Inferior parietal cortex (tissue), 1 donor: Measurements from ENCODE around the gene WBP2.

Experiments
- DNase-seq: peaks from one replicate; pipeline ENCODE4 v3.0.0-alpha.2; 2016; ENCODE audit errors: extremely low spot score

WBP2 gene

DNA sequence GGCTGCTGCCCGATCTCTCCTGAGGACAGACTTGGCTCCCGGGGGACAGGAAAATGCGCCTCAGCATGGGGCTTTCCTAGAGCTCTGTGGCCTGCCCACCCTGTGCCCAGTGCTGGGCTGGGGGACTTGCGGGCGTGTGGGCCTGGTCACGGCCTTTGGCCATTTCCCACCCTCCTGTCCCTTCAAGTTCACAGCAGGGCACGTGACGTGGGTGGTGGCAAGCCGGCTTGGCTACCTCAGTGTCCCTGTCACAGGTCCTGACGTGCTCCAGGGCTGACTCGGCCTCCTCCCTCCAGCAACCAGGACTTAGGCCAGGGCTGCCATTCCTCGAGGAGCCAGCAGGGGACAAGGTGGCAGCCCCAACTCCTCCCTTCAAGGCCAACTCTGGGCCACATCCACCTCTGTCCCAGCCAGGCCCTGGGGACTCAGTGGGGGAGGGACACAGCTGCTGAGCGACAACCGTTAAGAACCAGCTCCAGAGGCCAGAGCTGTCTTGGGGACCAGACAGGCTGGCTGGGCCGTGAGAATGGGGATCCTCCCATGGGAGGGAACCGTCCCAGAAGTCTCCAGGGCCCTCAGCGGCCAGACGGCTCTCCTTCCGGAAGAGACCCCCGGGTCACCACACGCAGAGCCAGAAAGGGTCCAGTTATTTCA is 9.9 kb downstream of the WBP2 start:
- DNase-seq: no peak

DNA sequence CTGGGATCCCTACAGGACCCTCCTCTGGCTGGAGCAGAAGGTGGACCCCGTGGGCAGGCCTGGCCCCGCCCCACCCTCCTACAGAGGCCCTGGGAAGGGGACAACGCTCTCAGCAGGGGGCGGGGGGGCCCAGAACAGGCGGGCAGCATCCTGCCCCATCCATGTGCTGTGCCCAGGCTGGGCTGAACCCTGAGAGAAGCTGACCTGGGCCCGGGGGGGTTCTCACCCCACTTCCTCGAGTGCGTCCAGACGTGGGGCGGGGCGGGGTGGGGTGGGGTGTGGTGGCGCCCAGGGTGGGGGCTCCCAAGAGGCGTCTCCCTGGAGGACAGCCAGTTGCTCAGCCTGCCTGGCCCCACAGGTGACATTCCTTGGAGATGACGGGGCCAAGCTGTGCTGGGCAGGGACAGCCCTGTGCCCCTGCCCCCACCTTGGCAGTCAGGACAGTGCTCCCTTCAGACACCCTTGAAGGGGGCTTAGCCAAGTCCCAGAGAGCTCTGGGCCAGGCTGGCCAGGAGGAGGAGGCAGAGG is 10.5 kb downstream of the WBP2 start:
- no peak for DNase-seq

DNA sequence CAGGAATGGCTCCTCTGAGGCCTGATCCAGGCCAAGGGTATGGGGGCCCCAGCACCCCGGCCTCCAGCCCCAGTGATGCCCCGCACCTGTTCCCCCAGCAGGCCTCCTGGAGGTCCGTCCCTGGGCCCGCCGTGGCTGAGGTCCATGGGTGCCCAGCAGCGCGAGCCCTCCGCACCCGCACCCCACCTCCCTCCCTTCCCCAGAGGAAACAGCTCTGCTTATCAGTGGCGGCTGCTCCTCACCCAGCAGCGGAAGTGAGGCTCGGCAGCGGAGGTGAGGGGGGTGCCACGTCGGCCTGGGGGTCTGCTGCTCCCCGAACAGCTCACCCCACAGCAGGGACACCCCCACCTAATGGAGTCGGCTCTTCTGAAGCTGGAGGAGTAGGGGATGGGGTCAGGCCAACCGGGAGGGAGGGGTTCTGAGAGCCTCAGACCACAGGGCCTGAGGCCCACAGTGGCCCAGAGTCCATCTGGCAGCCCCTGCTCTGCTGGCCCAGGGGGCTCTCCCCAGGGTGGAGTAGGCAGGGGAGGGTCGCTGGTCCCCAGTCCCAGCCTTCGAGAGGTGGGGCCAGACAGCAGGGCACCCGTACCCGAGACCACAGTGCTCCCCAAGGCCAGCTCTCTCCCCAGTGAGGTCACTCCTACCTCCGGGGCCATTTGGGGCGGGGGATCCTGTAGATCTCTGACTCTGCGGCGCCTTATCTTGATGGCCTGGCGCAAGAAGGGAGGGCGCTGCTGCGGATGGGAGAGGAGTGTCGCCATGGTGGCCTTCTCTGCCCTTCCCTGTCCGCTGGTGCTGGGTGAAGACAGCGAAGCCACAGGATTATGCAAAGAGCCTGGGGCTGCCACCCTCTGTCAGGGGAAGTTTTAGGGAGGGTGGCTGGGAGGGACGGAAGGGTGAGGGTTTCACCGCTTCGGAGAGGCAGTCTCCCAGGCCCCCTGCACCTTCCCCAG is 11.3 kb downstream of the WBP2 start, which contains the start of gene UNC13D:
UNC13D (minus strand) TSS at position 828 of the 953 bp plus-strand sequence; CDS start at position 761, 67 bp downstream.
- no peak for DNase-seq

DNA sequence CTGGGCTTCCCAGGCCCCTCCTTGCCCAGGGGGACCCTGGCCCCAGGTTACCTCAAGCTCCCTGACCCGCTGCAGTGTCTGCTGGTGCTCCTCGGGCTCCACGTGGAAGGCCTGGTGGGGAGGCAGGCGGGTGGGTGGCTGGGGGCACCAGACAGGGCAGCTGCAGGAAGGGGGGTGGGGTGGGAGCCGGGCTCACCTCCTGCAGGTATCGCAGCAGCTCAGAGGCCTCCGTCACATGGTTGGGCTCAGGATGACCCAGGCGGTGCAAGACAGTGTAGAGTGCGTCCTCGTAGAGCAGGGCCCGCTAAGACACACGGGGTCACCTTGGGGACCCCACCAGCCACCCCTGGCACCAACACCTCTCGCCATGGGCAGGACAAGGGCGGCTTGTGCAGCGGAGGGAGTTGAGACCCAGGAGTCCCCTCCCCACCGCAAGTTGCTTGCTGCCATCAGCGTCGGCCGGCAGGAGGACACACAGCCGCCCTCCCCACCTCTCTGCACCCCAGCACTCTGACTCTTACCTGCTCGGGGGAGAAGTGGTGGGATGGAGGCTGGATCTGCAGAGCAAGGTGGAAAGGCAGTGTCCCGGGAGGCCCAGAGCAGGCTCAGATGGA is 12.1 kb downstream of the WBP2 start:
- DNase-seq: no peak

DNA sequence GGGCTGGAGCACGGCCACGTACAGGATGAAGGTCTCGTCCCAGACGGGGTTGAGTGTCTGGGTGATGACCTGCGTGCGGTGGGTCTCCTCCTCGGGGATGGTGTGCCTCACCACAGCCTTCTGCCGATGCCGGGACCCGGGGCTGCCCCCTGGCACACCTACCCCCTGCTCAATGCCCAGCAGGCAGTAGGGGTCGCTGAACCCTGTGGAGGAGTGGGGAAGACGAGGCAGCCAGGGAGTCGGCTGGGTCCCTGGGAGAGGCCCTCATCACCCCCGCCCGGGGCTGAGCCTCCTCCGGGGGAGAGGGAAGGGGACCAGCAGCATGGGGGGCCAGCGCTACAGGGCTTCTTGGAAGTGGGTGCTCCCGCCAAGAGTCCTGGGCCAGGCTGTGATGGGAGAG is 12.7 kb downstream of the WBP2 start:
- no peak for DNase-seq

DNA sequence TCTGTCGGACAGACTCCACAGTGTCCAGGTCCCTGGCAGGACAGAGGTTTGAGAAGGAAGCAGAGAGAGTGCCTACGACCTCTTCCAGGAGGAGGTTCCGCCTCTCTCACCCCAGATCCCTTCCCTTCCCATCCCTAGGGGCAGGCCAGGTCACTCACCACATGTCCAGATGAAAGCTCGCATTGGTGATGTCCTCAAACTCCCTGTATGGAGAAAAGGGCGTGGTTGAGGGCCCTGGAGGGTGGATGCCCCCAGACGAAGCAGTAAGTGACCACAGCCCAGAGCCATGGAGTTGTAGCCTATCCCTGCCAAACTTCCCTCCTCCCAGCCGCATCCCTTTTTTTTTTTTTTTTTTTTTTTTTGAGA is 14.4 kb downstream of the WBP2 start:
- DNase-seq: no peak

DNA sequence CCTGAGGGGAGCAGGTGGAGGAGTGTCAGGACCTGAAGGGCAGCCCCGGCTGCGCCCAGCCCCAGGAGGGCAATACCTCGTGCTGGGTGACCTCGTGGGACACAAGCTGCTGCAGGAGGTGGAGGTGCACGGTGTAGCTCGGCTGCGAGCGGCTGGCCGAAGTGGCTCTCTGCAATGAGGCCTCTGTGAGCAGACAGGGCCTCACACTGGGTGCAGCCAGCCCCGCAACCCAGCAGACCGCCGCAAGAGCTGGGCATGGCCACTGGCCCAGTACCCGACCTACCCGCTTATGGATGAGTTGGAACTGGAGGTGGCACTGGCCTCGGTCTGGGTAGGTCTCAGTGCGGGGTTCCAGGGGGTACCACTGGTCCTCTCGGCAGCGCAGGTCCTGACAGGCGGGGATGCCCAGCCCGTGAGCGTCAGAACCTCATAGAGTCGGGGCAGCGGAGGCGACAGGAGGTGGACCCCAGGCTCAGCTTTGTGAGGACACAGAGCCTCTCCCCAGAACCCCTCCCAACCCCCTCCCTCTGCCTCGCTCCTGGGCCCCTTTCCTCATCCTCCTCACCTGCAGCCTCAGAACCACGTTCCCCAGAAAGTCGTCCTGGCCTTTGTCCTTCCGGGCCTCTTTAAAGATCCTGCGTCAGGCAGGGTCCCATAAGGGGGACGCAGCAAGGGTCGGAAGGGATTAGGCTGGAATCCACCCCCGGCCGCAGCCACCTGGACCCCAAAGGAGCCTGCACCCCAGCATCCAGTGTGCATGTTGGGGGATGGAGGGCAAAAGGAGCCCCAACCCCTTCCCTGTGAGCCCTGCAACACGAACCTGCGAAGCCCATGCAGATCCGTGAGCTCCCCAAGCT is 15.0 kb downstream of the WBP2 start:
- no peak for DNase-seq

DNA sequence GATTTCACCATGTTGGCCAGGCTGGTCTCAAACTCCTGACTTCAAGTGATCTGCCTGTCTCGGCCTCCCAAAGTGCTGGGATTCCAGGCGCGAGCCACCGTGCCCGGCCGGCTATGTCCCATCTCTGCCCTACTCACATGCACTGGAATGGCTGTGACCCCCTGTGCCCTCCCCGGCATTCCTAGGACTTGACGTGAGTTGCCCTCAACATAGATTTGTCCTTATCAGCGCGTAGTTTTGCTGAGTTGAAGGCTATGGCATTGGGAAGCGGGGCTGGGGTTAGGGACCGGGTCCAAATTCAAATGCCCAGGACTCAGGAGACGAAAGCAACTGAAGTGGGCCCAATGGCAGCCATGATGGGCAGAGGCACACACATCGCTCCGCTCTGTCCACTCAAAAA is 16.7 kb downstream of the WBP2 start:
- no peak for DNase-seq

DNA sequence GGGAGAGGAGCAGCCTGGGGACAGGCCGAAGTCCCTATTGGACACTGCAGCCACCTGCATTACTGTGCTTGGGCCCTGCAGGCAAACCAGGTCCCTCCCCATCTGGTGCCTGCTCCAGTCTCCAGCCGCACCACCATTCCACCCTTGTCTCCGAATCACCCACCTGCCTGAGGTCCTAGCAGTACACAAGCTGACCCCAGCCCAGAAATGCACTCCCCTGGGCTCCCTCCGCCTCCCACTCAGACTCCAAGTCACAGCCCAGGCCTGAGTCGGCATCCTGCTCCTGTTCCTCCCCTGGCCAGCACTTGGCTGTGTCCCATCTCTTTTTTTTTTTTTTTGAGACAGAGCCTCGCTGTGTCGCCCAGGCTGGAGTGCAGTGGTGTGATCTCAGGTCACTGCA is 17.2 kb downstream of the WBP2 start:
- DNase-seq: no peak

DNA sequence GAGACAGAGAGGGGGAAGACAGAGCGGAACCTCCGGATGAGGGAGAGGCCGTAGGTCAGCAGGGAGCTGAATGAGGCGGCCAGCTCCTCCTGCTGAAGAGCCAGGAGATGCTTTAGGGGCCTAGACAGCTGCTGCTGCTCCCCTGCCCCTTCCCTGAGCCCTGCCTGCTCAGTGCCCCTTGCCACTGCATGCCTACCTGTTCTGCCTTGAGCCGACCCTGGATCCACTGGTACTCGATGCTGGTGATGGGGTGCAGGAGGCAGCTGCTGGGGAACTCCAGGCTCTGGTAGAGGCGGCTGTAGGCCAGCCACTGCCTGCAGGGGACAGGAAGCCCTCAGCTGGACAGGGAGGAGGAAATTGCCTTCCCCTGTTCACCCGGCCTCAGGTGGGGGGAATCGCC is 18.5 kb downstream of the WBP2 start:
- DNase-seq: no peak

DNA sequence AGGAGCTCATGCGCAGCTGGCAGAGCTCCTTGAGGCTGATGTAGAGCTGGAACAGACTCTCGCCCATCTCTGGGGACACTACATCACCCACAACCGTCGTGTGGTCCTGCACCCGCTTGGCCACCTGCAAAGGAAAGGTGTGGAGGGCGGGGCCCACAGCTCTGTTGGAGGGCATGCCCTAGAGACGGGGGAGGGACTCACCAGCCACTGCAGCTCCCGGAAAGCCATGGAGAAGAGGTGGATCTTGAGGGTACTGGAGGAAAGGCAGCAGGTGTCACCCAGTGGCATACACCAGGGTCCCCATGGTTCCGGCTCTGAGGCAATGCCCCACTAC is 19.5 kb downstream of the WBP2 start:
- DNase-seq: no peak

DNA sequence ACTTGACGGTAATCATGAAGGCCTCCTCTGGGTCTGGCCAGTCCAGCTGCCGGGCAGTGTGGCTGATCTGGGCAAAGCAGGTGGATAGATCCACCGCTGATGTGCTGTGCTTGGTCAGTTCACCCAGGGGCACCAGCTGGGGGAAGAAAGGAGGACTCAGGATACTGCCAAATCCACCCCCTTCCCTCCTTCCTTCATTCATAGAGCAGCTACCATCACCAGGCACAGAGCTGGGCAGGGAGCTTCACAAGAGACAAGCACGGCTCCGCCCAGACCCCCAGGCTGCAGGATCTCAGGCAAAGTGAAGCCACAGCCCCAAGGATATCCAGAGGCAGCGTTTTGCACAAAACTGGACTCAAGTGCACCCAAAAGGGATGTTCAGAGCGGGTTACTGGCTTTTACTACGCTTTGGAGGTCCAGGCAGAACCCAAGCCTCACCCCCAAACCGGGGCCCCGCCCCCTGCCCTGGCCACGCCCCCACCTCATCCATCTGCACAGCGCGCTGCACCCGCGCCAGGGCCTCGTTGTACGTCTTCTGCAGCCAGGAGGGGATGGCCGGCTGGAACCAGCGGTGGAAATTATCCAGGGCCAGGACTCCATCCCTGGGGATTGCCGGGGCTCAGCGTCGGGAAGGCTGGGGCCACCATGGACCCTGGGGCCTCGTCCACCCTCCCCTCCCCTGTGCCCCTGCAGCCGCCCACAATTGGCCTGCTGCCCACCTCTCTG is 20.0 kb downstream of the WBP2 start:
- no peak for DNase-seq

DNA sequence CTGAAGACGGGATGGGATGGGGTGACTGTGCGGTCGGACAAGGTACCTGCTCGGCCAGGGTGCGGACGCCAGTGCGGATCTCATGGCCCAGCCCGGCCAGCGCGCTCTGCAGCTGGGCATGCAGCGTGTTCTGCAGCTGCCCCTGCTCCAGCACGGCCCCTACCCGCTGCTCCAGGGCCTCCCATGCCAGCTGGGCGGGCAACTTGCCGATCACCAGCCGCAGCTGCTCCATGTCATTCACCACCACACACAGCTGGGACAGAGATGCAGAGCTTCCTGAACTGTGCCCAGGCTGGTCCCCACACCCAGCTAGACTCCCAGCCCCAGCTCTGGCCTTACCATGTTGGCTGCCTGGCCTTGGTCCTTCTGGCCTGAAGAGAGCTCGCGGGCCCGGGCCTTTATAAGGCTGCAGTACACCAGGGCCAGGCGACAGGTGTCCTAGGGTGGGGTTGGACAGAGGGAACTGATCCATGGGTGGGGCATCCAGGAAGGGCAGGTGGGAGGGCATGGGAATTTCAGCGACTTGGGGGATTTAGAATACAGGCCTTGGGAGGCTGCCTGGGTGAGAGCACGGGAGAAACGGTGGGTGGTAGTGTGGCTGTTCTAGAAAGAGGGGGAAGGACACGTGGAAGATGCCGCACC is 20.7 kb downstream of the WBP2 start:
- DNase-seq: no peak

DNA sequence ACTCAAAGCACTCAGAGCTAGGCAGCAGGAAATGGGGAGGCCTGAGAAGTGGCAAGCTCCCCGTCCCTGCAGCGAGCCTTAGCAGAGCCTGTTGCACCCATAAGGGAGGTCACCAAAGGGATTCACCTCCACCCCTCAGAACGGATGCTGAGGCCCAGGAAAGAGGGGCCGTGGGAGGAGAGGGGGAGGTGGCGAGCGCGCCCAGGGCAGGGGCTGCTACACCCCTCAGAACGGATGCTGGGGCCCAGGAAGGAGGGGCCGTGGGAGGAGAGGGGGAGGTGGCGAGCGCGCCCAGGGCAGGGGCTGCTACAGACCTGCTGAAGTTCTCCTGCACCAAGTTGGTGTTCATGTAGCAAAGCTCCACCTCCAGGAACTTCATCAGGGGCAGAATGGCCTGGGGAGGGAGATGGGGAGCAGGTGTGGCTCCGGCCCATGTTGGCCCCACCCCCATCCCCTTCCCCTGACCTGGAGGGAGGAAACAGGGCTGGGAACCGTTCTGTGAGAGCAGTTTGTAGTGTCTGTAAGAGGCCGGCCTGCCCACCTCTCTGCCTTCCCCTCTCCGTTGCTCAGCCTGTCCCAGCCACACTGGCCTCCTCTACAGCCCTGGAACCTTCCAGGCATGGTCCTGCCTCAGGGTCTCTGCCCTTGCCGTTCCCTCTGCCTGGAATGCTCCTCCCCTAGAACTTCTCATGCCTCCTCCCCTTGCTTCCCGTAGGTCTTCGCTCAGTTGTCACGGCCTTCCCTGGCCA is 22.3 kb downstream of the WBP2 start:
- DNase-seq: no peak

DNA sequence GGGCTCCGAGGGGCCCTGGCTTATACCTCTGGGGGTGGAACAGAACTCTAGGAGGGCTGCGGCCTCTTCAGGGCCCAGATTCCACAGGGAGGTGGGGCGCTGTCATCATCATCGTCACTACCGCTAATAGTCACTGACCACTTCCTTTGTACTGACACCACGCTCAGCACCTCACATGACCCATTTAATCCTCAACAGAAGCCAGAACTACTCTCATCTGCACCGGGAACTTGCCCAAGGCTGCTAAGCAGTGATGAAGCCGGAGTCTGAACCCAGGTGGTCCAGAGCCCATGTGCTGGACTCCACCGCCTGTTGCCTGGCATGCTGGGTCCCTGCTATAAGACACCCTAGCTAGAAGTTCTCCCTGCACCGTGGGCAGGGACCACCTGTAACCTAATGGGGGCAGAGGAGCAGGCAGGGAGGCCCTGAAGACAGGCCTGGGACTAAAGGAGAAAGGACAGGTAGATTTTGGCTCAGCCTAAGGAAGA is 22.9 kb downstream of the WBP2 start:
- no peak for DNase-seq

DNA sequence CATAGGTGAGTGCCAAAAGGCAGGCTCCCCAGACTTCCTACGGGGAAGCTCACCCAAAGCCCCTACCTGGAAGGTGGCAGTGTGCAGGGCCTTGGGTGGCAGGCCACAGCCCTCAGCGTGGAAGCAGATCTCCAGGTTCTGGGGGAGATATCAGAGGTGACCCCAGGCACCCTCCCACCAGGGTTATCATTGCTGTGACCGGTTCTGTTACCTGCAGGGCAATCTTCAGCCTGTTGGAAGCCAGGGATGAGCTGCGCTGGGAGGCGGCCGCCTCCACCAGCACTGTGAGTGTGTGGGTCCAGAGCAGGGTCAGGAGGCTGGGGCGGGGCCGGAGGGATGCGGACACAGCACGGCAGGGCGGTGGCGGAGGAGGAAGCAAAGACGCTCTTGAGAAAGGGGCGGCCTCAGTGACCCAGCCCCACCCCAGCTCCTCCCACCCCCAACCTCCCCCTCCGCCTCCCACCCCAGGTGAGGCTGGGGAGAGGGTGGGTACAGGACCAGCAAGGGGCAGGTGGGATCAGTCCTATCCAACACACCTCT is 24.0 kb downstream of the WBP2 start:
- no peak for DNase-seq

DNA sequence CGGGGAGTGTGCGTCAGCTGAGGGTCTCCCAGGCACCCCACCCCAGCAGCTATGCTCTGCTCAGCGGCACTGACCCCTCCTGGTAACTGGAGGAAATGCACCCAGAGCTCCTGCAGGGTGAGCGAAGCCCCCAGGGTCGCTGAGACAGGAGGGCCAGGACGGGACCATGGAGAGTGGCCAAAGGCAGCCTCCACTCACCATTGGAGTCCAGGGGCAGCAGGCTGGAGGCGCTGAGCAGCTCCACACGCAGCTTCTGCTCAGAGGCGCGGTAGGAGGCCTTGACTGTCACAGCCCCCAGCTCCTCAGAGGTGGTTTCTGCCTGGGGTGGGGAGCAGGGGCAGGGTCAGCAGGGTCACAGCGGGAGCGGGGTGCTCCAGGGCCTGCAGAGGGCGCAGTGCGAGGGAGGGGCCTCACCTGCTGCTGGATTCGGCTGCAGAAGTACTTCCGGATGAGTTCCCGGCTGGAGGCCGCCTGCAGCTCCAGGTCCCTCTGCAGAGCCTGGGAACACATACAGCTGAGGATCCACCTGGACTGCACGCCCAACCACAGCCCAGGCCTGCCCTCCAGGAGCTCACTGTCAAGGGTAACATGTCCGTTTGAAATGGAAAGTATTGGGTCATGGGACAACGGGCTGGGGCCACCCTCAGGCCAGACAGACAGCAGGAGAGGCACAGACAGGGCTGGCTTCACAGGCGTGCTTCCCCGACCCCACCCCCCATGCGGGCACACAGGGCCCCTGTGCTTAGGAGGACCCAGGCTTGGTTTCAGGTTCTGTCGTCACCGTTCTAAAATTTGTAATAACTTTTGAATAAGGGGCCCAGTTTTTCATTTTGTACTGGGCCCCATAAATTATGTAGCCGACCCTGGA is 24.7 kb downstream of the WBP2 start:
- DNase-seq: no peak

DNA sequence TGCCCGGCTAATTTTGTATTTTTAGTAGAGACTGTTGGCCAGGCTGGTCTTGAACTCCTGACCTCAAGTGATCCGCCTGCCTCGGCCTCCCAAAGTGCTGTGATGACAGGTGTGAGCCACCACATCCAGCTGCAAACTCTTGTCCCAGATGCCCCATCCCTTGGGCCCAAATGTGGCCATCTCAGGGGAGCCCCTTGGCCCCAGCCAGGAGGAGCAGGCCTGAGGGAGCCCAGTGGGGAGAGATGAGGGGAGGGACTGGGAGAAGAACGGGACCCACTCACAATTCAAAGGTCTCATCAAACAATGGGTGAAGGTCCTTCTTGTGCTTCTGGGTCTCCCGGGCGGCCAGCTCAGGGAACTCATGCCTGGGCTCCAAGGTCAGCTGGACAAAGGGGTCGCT is 25.4 kb downstream of the WBP2 start:
- no peak for DNase-seq
